OCI-LY7 (cell line): Measurements from ENCODE around the gene CLEC16A. TPM values are rescaled to one million over a fixed set of nuclear protein-coding genes. Genes with fewer than 3 reads are reported as not detected.

Source experiments
- BruUV-seq: library from RNA; stranded (reverse); fragments of 400-500 nt; replicated peaks from 2 replicates; lab custom pipeline; 2021; lab: Mats Ljungman, UMichigan
- CTCF ChIA-PET: fragments of 300-600 bp; sonication (Branson Sonifier 250); formaldehyde crosslinking; loops from one replicate; lab custom pipeline; 2022; ENCODE audit warnings: antibody characterized with exemption; ENCODE audit not compliant: unreplicated experiment; lab: Charles Lee
- POLR2A ChIA-PET: fragments of 300-600 bp; sonication (Branson Sonifier 250); formaldehyde crosslinking; loops from one replicate; lab custom pipeline; 2022; ENCODE audit warnings: antibody characterized with exemption; lab: Charles Lee
- DNase-seq: peaks from one replicate; pipeline ENCODE4 v3.0.0-alpha.2; 2015; ENCODE audit warnings: low spot score
- H2AFZ ChIP-seq: fragments of 200-600 bp; sonication (generic), shearing (Covaris generic); 2 replicates; pipeline ENCODE4 v1.6.1; 2014; ENCODE audit warnings: mild to moderate bottlenecking, antibody characterized with exemption, low read length, moderate library complexity
- H3K27ac ChIP-seq: fragments of 200-600 bp; sonication (generic); 2 replicates; pipeline ENCODE4 v1.5.1; 2014; ENCODE audit warnings: mixed run types, low read depth, mild to moderate bottlenecking, moderate library complexity, low read length, inconsistent platforms; ENCODE audit not compliant: poor library complexity, severe bottlenecking
- H3K36me3 ChIP-seq: fragments of 200-600 bp; sonication (generic); 2 replicates; pipeline ENCODE4 v1.6.1; 2014; ENCODE audit warnings: mild to moderate bottlenecking, antibody characterized with exemption, low read length, moderate library complexity, mixed read lengths; ENCODE audit not compliant: insufficient read depth
- H3K4me1 ChIP-seq: fragments of 200-600 bp; sonication (generic); 2 replicates; pipeline ENCODE4 v1.5.1; 2014; ENCODE audit warnings: mild to moderate bottlenecking, low read length; ENCODE audit not compliant: insufficient read depth, poor library complexity, severe bottlenecking
- H3K4me2 ChIP-seq: fragments of 200-600 bp; sonication (generic); 2 replicates; pipeline ENCODE4 v1.6.1; 2014; ENCODE audit warnings: mild to moderate bottlenecking, low read length
- H3K4me3 ChIP-seq: fragments of 200-600 bp; sonication (generic); 2 replicates; pipeline ENCODE4 v1.5.1; 2014; ENCODE audit warnings: mild to moderate bottlenecking, low read depth, low read length; ENCODE audit not compliant: poor library complexity, severe bottlenecking
- H3K79me2 ChIP-seq: fragments of 200-600 bp; sonication (generic); 2 replicates; pipeline ENCODE4 v1.6.1; 2016; ENCODE audit warnings: low read depth, mild to moderate bottlenecking, low read length, moderate library complexity, mixed read lengths; ENCODE audit not compliant: insufficient read depth
- H3K9me2 ChIP-seq: fragments of 200-600 bp; sonication (generic); 2 replicates; pipeline ENCODE4 v1.6.1; 2016; ENCODE audit warnings: mild to moderate bottlenecking, low read length, mixed read lengths; ENCODE audit not compliant: insufficient read depth
- H3K9me3 ChIP-seq: fragments of 200-600 bp; sonication (generic); 2 replicates; pipeline ENCODE4 v1.6.1; 2014; ENCODE audit warnings: mild to moderate bottlenecking, mixed run types, low read length, mixed read lengths
- H4K20me1 ChIP-seq: fragments of 200-600 bp; sonication (generic); 2 replicates; pipeline ENCODE4 v1.6.1; 2014; ENCODE audit warnings: mild to moderate bottlenecking, antibody characterized with exemption, low read length, moderate library complexity, mixed read lengths; ENCODE audit not compliant: insufficient read depth
- EZH2phosphoT487 ChIP-seq: fragments of 200-600 bp; sonication (generic); IDR thresholded peaks from 2 replicates; pipeline ENCODE4 v1.6.1; 2018; ENCODE audit warnings: low read depth, borderline replicate concordance, mild to moderate bottlenecking, mixed run types, antibody characterized with exemption, low read length, moderate library complexity, mixed read lengths
- intact Hi-C: fragments of 100-400 bp; cut with micrococcal nuclease; formaldehyde crosslinking; loops from one replicate; pipeline ENCODE4 v1.10.0; 2022; ENCODE audit not compliant: unreplicated experiment
- total RNA-seq, 2 experiments: library from RNA; depleted of rRNA in 1 of 2; stranded (reverse); fragments of >200 nt in 1 of 2; shearing (Covaris generic) in 1 of 2; gene quantifications; 2 replicates each; pipeline ENCODE4 v1.2.3, GENCODE V29; 2014 to 2022
- TF ChIP-seq, protein P1 (sequence below): fragments of 200-600 bp; sonication (generic); conservative IDR thresholded peaks from 2 replicates; pipeline ENCODE4 v1.5.1; 2014; ENCODE audit warnings: mild to moderate bottlenecking, antibody characterized with exemption, low read length, moderate library complexity, mixed read lengths

CLEC16A gene
- total RNA-seq, 2 experiments from 2014 or later: 26.2 to 50.9 TPM

- intact Hi-C loops: loop anchor here (5.0 kb wide), 1 partner anchor 414 kb away; no protein-coding TSS in a partner anchor
- TF ChIP-seq EZH2phosphoT487: no peak
- TF ChIP-seq, protein P1, sequence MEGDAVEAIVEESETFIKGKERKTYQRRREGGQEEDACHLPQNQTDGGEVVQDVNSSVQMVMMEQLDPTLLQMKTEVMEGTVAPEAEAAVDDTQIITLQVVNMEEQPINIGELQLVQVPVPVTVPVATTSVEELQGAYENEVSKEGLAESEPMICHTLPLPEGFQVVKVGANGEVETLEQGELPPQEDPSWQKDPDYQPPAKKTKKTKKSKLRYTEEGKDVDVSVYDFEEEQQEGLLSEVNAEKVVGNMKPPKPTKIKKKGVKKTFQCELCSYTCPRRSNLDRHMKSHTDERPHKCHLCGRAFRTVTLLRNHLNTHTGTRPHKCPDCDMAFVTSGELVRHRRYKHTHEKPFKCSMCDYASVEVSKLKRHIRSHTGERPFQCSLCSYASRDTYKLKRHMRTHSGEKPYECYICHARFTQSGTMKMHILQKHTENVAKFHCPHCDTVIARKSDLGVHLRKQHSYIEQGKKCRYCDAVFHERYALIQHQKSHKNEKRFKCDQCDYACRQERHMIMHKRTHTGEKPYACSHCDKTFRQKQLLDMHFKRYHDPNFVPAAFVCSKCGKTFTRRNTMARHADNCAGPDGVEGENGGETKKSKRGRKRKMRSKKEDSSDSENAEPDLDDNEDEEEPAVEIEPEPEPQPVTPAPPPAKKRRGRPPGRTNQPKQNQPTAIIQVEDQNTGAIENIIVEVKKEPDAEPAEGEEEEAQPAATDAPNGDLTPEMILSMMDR: no peak
- no TSS peak for BruUV-seq
- CTCF ChIA-PET: no interaction called here
- Histone ChIP-seq H3K9me2 (no peaks in the 10 kb centered on the region), H3K79me2 (no peaks in the 10 kb centered on the region), H3K36me3 (peaks cover 22% of the 10 kb centered on the region; the same call in 1 of the 2 replicates), H4K20me1 (0 out of 2 replicates have a peak, but pooled peaks cover 5% of the 10 kb centered on the region), H3K4me3 (no peak overlapping the region), H3K27ac (no peak overlapping the region), H3K4me2 (peak overlapping the region; percentile 1; the same call in 1 of the 2 replicates), H3K9me3 (no peaks in the 10 kb centered on the region), H2AFZ (no peak overlapping the region), H3K4me1 (peaks cover 36% of the 10 kb centered on the region)
- no peak for DNase-seq
- POLR2A ChIA-PET: interaction anchor here (0.6 kb wide), 1 partner anchor 139 kb away, joined by 3 read pairs; no protein-coding TSS in a partner anchor
Measured at GRCh38 chr16:10936272-10936984, 7.9 kb upstream of the CLEC16A start.

GRCh38 chr16:10937068-10937859 lies 7.1 kb upstream of the CLEC16A start:
- H3K4me3 ChIP-seq: no peak overlapping the region
- H3K27ac ChIP-seq: no peak overlapping the region
- POLR2A ChIA-PET: interaction anchor here (0.6 kb wide), 1 partner anchor 140 kb away, joined by 3 read pairs; no protein-coding TSS in a partner anchor
- peak overlapping the region; percentile 20; the same call in 1 of the 2 replicates for H3K4me2 ChIP-seq
- 0 out of 2 replicates have a peak, but pooled peaks cover 5% of the 10 kb centered on the region for H4K20me1 ChIP-seq
- intact Hi-C loops: loop anchor here (5.0 kb wide), 1 partner anchor 415 kb away; no protein-coding TSS in a partner anchor
- CTCF ChIA-PET: interaction anchor here (0.6 kb wide), 1 partner anchor 25 kb away, joined by 3 read pairs; no protein-coding TSS in a partner anchor
- no peaks in the 10 kb centered on the region for H3K9me3 ChIP-seq
- no peak for DNase-seq
- H3K79me2 ChIP-seq: no peaks in the 10 kb centered on the region
- no peak overlapping the region for H2AFZ ChIP-seq
- H3K4me1 ChIP-seq: peaks cover 36% of the 10 kb centered on the region
- H3K36me3 ChIP-seq: peaks cover 17% of the 10 kb centered on the region; the same call in 1 of the 2 replicates
- no peak for TF ChIP-seq EZH2phosphoT487
- TF ChIP-seq, protein P1: no peak
- no peaks in the 10 kb centered on the region for H3K9me2 ChIP-seq
- BruUV-seq: no TSS peak
